NB4 (cell line): ENCODE results near the gene PDGFB.
A peak's percentile ranks its signal among the peaks of the same experiment; 100 is the strongest.

Experiments
- DNase-seq: peaks from one replicate; pipeline ENCODE4 v3.0.0; 2010; ENCODE audit warnings: low read depth
- H3K4me3 ChIP-seq: one replicate; pipeline ENCODE4 v1.5.1; 2011; ENCODE audit warnings: mild to moderate bottlenecking, low read depth, low read length, moderate library complexity
- CTCF ChIP-seq: IDR thresholded peaks from one replicate; pipeline ENCODE4 v1.5.1; 2012; ENCODE audit warnings: low read depth, low read length
- MAX ChIP-seq: IDR thresholded peaks from 2 replicates; pipeline ENCODE4 v1.6.1; 2011; ENCODE audit warnings: low read depth, low read length
- MYC ChIP-seq: IDR thresholded peaks from 2 replicates; pipeline ENCODE4 v1.6.1; 2011; ENCODE audit warnings: low read depth, low read length
- POLR2A ChIP-seq: IDR thresholded peaks from 2 replicates; pipeline ENCODE4 v1.6.1; 2011; ENCODE audit warnings: mild to moderate bottlenecking; ENCODE audit not compliant: insufficient read length; ENCODE audit errors: extremely low read depth

Gene PDGFB

GRCh38 chr22:39174498-39175352, 70.1 kb downstream of the PDGFB start:
- peak; percentile 62 for DNase-seq
- H3K4me3 ChIP-seq: no peak overlapping the region
- TF ChIP-seq MYC (no peak), POLR2A (no peak), MAX (no peak), CTCF (no peak)

GRCh38 chr22:39173787-39174497, 70.8 kb downstream of the PDGFB start:
- no peak overlapping the region for H3K4me3 ChIP-seq
- no peak for DNase-seq
- TF ChIP-seq POLR2A (no peak), MAX (no peak), MYC (no peak), CTCF (no peak)
